ENCODE results near the gene F10.

F10 gene

GRCh38 chr13:113140677-113141600 is 18.3 kb downstream of the F10 start:
- DNase-seq: no peak

GRCh38 chr13:113141601-113141970 is 19.0 kb downstream of the F10 start:
- DNase-seq: no peak

- no peak for DNase-seq
Observed at GRCh38 chr13:113142876-113143275, 20.3 kb downstream of the F10 start.

- DNase-seq: no peak
Observed at GRCh38 chr13:113143466-113144254, 21.1 kb downstream of the F10 start.

GRCh38 chr13:113144255-113144629 is 21.6 kb downstream of the F10 start:
- DNase-seq: no peak

- DNase-seq: no peak
Observed at GRCh38 chr13:113145496-113145895, 22.9 kb downstream of the F10 start.

- DNase-seq: no peak
Observed at GRCh38 chr13:113145911-113146598, 23.5 kb downstream of the F10 start.

- no peak for DNase-seq
Observed at GRCh38 chr13:113146750-113147149, 24.2 kb downstream of the F10 start.

- no peak for DNase-seq
Observed at GRCh38 chr13:113147206-113147605, 24.6 kb downstream of the F10 start.

GRCh38 chr13:113148407-113148806 is 25.8 kb downstream of the F10 start:
- DNase-seq: no peak

GRCh38 chr13:113148940-113149503 is 26.4 kb downstream of the F10 start:
- DNase-seq: no peak

- DNase-seq: no peak
Observed at GRCh38 chr13:113149711-113150549, 27.3 kb downstream of the F10 start.

- no peak for DNase-seq
Observed at GRCh38 chr13:113150550-113151365, 28.2 kb downstream of the F10 start.

- peak in 1 of 2 donors; percentile 23 for DNase-seq
Observed at GRCh38 chr13:113151745-113152690, 29.4 kb downstream of the F10 start.

- DNase-seq: no peak
Observed at GRCh38 chr13:113152691-113152983, 30.0 kb downstream of the F10 start.

GRCh38 chr13:113152984-113153809 is 30.6 kb downstream of the F10 start:
- DNase-seq: no peak

GRCh38 chr13:113153810-113154748 is 31.5 kb downstream of the F10 start:
- DNase-seq: peak; percentile 68 to 71

GRCh38 chr13:113155201-113155600 is 32.6 kb downstream of the F10 start:
- DNase-seq: no peak

Measured in CD4-positive, alpha-beta T cell treated with Interleukin-1 beta for 1 hour (primary cell).